GM18951 (cell line): ENCODE measurements around the gene GID8.
"Not testable (repeated sequence)": the region's sequence is repeated elsewhere in the genome, so short reads cannot be mapped to it uniquely, and the experiment has no call there.

Source experiments
- POLR2A ChIP-seq: IDR thresholded peaks from 4 replicates; pipeline ENCODE4 v1.6.1; 2011; ENCODE audit warnings: mild to moderate bottlenecking; ENCODE audit not compliant: insufficient read length, insufficient read depth; ENCODE audit errors: extremely low read depth
- in situ Hi-C: fragments of 300-500 bp; cut with MboI; formaldehyde crosslinking; loops from one replicate; pipeline ENCODE4 v1.12.0; 2022; ENCODE audit warnings: low sequenced_read_pairs, mixed read lengths, inconsistent platforms; ENCODE audit not compliant: unreplicated experiment

The GID8 gene

DNA sequence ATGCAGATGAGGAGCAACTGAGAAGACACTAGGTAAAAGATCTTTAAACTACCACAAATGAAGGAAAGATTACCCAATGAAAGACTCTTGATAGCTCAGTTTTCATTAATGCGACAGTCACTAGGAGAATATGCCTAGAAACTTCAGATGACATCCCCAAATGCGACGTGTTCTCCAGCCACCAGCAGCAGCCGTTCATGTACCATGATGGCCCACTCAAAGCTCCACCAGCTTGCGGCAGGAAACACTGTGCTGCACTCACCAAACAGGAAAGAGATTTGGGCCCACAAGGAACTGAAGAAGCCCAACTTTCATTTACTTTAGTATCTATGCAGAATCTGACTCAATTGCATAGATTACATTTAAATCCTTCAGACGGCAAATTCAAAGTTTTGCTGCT lies 19.1 kb upstream of the GID8 start:
- TF ChIP-seq POLR2A = no peak
- in situ Hi-C loops = no loop called here

DNA sequence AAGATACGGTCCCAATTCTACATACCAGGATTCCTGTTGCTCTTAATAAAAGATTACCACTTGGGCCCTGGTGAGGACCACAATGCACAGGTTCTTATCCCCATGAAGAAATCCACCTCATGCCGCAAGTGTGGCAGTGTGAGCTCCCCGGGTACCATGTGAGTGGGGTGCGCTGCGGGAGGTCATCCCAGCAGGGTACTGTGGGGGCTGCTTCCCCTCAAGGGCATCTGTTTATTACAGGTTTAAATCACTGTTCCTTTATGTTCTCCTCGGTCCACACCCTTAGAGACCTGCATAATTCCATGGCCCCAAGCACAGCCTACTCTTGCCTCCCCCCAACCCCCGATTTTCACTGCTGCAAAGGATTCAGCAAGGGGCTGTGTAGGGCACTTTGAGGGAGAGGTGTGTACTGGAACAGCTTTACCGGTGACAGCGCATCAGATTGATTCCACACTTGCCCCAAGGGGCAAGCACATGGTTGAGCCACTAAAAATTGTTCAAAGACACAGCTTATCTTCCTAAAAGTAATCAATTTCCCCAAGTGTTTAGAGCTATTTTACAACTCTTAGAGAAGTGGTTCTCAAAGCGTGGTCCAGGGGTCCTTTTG lies 17.8 kb upstream of the GID8 start:
- no peak for TF ChIP-seq POLR2A
- in situ Hi-C loops = no loop called here

DNA sequence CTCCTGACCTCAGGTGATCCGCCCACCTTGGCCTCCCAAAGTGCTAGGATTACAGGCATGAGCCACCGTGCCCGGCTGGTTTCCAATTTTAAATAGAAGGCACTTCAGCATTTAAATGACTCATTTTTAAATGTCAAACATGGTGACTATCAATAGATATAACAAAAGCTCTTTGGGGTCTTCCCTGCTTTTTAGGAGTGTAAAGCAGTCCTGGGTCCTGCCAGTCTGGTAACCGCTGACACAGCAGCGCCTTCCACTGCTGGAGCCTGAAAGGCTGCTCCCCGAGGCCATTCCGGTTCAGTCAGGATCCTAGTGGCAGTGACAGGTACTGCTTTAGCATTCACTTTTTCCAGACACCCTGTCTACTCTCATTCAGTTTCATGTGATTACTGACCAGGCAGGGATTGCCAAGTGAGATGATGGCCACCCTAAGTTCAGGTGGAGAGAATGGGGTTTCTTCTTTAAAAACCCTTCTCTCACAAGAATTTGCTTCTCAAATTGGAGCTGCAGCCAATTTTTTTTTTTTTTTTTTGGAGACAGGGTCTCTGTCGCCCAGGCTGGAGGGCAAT lies 16.7 kb upstream of the GID8 start:
- no peak for TF ChIP-seq POLR2A
- in situ Hi-C loops = no loop called here

DNA sequence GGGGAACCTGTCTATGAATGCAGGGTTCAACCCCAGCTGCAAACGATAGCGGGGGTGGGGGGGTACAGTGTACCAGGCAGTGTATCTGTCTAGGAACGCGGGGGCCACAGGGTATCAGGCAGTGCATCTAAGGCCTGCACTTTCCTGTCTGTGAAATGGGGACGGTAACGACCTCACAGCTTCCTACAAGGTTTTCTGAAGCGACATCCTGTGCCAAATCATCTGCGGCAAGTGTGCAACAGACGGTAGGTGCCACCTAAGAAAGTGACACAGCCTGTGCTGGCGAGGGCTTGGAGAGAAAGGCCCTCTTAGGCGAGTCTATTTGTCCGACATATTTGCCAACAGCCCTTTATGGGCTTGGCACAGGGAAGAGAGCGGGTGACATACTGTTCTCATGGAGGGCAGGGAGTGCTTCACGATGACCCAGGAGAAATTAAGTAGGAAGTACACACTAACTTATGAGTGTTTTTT lies 15.5 kb upstream of the GID8 start:
- no peak for TF ChIP-seq POLR2A
- in situ Hi-C loops = no loop called here

DNA sequence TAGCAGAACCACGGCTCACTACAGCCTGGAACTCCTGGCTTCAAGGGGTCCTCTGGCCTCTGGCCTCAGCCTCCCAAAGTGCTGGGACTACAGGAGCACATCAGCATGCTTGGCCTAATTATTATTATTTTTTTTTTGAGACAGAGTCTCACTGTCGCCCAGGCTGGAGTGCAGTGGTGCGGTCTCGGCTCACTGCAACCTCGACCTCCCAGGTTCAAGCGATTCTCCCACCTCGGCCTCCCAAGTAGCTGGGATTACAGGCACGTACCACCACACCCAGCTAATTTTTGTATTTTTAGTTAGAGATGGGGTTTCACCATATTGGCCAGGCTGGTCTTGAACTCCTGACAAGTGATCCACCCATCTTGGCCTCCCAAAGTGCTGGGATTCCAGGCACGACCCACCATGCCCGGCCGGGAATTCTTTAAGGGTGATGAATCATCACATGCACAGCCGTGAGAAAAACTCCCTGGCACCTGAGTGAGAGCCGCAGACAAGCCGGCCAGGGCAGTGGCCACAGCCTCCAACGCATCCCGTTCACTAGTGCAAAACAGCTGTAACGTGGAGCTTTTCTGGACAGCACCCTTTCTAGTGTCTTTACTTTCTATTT lies 14.8 kb upstream of the GID8 start:
- in situ Hi-C loops = not testable (repeated sequence)

DNA sequence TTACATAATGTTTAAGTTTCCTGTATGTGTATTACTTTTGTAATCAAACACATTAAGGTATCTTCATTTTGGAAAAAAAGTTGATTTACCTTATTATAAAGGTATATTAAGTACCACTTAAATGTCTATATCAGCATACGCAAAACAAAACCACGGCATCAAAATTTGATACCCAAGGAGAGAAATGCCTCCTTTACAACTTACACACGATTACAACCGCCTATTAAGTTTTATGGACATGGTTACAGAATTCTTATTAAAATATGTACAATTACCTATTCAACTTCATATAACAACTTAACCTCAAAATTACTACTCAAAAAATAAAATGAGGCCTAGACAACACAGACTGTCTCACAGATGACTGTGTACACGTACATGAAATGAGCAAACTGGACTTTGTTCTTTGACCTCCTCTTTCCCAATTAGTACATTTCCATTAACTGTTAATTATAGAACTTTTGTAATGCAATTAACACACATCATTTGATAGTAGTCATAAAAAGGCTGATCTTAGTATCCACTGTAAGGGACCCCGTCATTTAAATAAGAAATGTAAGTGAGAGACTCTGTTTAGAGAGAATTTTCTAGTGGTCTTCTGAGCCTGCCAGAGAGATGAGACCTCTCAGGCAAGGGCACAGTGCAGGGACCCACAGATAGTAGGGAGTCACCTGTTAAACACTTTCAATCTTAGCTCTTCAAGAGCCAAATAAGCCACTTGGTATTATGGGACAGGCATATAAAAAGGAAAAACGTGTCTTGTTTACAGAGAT lies 14.1 kb upstream of the GID8 start:
- in situ Hi-C loops = no loop called here
- no peak for TF ChIP-seq POLR2A

DNA sequence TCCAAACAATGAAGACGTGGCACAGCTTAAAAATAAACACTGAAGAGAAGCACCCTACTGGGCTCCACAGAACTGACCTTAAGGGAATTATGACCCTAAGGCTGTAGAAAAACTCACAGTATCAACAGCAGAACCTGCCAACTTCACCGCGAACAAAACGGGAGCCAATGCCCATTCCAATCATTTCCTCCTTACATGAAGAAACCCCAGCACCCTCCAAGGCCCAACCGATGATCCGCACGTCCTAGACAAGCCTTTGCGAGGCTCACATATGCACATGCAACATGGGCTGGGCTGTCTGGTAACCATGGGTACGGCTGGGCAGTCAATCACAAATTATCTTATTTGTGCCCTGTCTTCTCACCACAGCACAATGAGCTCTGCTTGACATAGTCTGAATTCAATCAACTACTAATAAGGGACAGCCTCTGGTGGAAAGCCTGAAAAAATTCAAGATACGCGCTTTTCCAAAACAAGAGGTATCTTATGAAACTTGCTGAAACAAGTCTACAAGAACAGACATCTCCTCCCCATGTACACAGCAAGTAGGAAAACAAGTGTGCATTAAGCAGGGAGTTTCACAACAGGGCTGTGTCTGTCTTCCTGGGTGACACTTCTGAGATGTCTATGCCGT lies 13.4 kb upstream of the GID8 start:
- in situ Hi-C loops = no loop called here
- TF ChIP-seq POLR2A = no peak

DNA sequence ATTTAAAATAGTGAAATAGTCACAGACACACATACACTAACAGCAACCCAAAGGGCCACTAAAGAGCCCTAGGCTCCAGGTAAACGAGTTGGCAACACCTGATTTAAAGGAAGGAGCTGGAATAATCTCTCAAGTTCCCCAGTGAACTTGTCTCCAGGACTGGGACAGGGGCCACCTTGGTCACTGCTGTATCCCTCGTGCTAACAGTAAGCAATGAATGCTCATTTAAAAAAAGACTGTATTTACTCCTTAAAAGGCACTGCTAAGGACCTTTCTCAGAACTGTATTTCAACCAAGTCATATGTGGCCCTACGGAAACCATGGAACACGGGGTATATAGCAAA lies 12.9 kb upstream of the GID8 start:
- in situ Hi-C loops = no loop called here
- no peak for TF ChIP-seq POLR2A

DNA sequence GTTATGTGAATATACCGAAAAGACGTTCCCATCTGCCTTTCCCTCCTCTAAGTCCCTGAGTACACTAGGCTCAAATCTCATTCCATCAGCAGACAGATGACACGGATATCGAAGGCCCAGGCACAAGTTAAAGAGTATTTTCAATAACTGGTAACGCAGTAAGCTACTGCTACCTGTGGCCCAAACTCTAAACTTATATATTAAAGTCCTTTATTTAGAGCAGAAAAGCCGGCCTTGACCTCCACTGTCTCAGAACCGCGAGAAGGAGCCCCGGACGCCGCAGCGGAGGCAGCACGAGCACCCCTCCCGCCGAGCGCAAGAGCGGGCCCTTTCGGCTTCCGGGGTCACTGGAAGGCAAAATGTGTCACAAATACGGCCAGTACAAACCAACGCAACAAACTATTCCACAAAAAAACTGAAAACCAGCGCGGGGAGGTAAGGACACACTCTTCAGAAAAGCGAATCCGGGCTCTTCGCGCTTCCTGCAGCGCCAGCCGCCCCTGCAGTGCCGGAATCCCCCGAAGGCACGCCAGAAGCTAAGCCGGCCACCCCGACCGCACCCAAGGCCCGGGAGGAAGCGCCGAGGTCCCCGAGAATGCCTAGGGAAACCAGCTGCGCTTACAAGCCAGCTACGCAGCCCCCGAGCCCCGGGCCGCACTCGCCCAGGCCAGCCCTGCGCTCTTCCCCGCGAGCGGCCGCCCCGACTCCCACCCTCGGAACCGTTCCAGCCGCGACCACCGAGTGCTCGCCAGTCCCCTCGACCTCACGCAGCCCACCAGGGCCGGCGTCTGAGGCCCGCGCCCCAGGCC lies 12.3 kb upstream of the GID8 start:
- in situ Hi-C loops = no loop called here
- TF ChIP-seq POLR2A = no peak

DNA sequence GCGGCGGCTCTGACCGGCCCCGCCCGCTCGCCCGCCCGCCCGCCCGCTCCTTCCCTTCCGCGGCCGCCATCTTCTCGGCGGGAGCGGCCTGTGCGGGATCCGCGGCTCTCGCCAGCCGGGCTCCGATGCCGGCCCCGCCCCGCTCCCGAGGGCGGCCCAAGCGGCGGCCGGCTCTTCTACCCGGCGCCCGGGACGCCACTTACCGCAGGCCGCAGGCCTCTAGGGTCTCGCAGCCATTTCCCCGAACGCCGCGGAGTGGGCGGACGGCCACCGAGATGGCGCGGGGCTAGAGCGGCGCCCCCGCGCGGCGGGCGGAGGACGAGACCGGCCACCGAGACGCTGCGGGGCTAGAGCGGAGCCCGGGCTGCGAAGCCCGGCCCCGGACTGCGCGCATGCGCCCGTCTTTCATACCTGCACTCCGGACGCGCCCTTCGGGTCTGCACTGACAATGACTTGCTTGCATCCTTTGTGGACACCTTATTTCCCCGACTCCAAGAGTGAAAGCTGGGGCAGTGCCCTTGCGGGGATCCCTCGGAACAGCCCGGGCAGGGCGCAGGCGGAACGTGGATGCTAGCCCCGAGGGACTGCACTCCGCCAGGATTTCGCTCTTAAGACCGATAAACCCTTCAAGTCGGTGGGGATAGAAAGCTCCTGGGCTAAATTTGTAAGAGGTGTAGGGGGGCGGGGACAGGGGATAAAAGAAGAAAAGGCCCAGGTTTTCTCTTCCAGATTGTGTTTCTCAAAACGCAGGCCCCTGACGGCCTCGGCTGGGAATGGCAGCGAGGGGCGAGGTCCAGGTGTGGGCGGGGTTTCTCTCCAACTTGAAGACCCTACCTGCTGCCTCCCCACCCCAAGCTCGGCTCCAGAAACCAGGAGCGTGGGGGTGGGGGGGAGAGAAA lies 11.5 kb upstream of the GID8 start, which contains the start of gene DIDO1:
Gene DIDO1 (minus strand): TSS at position 277 of the 899 bp plus-strand sequence.
- peak; percentile 79 for TF ChIP-seq POLR2A

DNA sequence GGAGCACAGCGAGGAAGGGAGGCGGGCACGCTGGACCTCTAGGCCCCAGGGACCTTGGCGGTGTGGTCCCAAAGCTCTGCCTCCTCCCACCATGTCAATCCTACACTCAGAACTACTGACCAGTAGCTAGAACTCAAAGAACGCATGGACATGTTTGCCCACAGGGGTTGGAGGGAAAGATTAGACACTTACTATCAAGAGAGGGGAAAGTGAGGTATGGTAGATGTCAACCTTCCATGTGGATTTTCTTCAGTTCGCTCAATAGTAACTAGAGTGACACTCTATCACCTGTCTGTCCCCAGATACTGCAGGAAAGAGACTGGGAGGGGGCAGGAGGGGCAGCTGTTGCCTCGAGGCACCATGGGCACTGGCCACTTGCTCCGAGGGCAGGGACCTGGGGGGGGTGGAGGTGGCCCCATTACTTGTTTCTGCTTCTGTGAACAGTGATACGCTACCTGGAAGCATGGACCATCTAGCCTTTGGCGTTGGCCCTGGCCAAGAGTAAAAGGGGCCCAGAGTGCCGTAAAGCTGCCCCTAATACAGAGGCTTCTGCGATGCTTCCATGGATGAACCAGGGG lies 10.7 kb upstream of the GID8 start:
- in situ Hi-C loops = no loop called here
- no peak for TF ChIP-seq POLR2A

More for the DNA sequence above, 11.5 kb upstream of the GID8 start, which contains the start of gene DIDO1:
- in situ Hi-C loops = no loop called here
